Measurements from ENCODE around the gene SUCO. TPM values are rescaled to one million over a fixed set of nuclear protein-coding genes. Genes with fewer than 3 reads are reported as not detected.

The SUCO gene
- polyA plus RNA-seq, 1 of the 3 experiments (the other 2 are of a cell fraction) = 5.4 TPM

- CTCF ChIA-PET = interaction anchor here (2.5 kb wide), 1 partner anchor 30 kb away, joined by 8 read pairs; no protein-coding TSS in a partner anchor
- POLR2A ChIA-PET = no interaction called here
Measured at GRCh38 chr1:172640111-172640510, 107.2 kb downstream of the SUCO start.

GRCh38 chr1:172641492-172641891, 108.5 kb downstream of the SUCO start:
- ChIA-PET POLR2A (no interaction called here), CTCF (interaction anchor here (2.5 kb wide), 1 partner anchor 31 kb away, joined by 8 read pairs; no protein-coding TSS in a partner anchor)
- H3K27me3 ChIP-seq (ENCODE audit: insufficient read depth) = no peaks in the 10 kb centered on the region
- TF ChIP-seq YY1 (IDR thresholded peaks at IDR 0.05; ENCODE audit: low read depth) = no peak
- TF ChIP-seq TEAD4 (IDR thresholded peaks at IDR 0.05; ENCODE audit: borderline replicate concordance, insufficient read depth) = no peak
- no peak for TF ChIP-seq GATA2 (CRISPR knock-in tag; IDR thresholded peaks at IDR 0.05)
- TF ChIP-seq MXI1 (IDR thresholded peaks at IDR 0.05; ENCODE audit: low read depth, low read length) = no peak
- TF ChIP-seq CHD2 (IDR thresholded peaks at IDR 0.05; ENCODE audit: low read length, partially characterized antibody) = no peak
- no peak for TF ChIP-seq REST (IDR thresholded peaks at IDR 0.05; ENCODE audit: low read depth, low read length)
- no peak for TF ChIP-seq NFIC (IDR thresholded peaks at IDR 0.05; ENCODE audit: borderline replicate concordance)
- no peak for TF ChIP-seq EZH2phosphoT487 (IDR thresholded peaks at IDR 0.05; ENCODE audit: borderline replicate concordance, low read depth)
- no peak for TF ChIP-seq PBX3 (IDR thresholded peaks at IDR 0.05)
- TF ChIP-seq IRF3 (IDR thresholded peaks at IDR 0.05; ENCODE audit: low read depth, low read length) = no peak
- no peak for TF ChIP-seq FOXM1 (IDR thresholded peaks at IDR 0.05; ENCODE audit: low read depth)
- no peak for TF ChIP-seq USF2 (IDR thresholded peaks at IDR 0.05; ENCODE audit: borderline replicate concordance, low read depth, low read length)
- no peak for TF ChIP-seq USF1 (IDR thresholded peaks at IDR 0.05; ENCODE audit: borderline replicate concordance, low read depth)
- no peak for TF ChIP-seq MEF2A (IDR thresholded peaks at IDR 0.05; ENCODE audit: borderline replicate concordance, low read depth)
- no peak for TF ChIP-seq CTCF (IDR thresholded peaks at IDR 0.05)
- no peak overlapping the region for H3K9ac ChIP-seq
- WGBS (ENCODE audit: low lambda C conversion rate) = 90% methylated on average over 5 of the region's 5 CpGs
- DNase-seq = no peak
- no peak overlapping the region for H3K4me2 ChIP-seq
- H3K4me1 ChIP-seq (ENCODE audit: control insufficient read depth in 1 of 2, insufficient read depth in 2 of 2, low read depth in 1 of 2, low read length in 1 of 2) = peaks cover 17 to 26% of the 10 kb centered on the region in 2 experiments; a peak in 3 of 4 replicates
- H3K4me3 ChIP-seq (ENCODE audit: low read depth in 2 of 2, low read length in 1 of 2) = no peak overlapping the region
- H3K27ac ChIP-seq (ENCODE audit: low read depth in 2 of 2, low read length in 1 of 2) = no peak overlapping the region
- peaks cover 33% of the 10 kb centered on the region for H3F3A ChIP-seq (replicated peaks; ENCODE audit: insufficient read depth)
- no peaks in the 10 kb centered on the region for H4K20me1 ChIP-seq (ENCODE audit: insufficient read depth)
- H3K9me3 ChIP-seq = no peaks in the 10 kb centered on the region
- H3K36me3 ChIP-seq (replicated peaks in 1 of 2; ENCODE audit: control insufficient read depth in 1 of 2, insufficient read depth in 2 of 2, low read length in 1 of 2) = no peaks in the 10 kb centered on the region
- no peaks in the 10 kb centered on the region for H3K9me2 ChIP-seq
- no peaks in the 10 kb centered on the region for H3K79me2 ChIP-seq (ENCODE audit: insufficient read depth)
- H2AFZ ChIP-seq (ENCODE audit: low read depth) = no peak overlapping the region

More at GRCh38 chr1:172640111-172640510, 107.2 kb downstream of the SUCO start:
- Histone ChIP-seq H3K9me2 (no peaks in the 10 kb centered on the region), H3K79me2 (ENCODE audit: insufficient read depth) (no peaks in the 10 kb centered on the region), H3K27ac (ENCODE audit: low read depth in 2 of 2, low read length in 1 of 2) (peak overlapping the region; percentile 89; a peak in 3 of 4 replicates), H3K4me2 (peak overlapping the region; percentile 50; the same call in 1 of the 2 replicates), H3K4me3 (ENCODE audit: low read depth in 2 of 2, low read length in 1 of 2) (no peak overlapping the region), H3K27me3 (ENCODE audit: insufficient read depth) (no peaks in the 10 kb centered on the region), H3F3A (replicated peaks; ENCODE audit: insufficient read depth) (peaks cover 33% of the 10 kb centered on the region), H3K4me1 (ENCODE audit: control insufficient read depth in 1 of 2, insufficient read depth in 2 of 2, low read depth in 1 of 2, low read length in 1 of 2) (peaks cover 17 to 26% of the 10 kb centered on the region in 2 experiments; a peak in 3 of 4 replicates), H3K9me3 (no peaks in the 10 kb centered on the region), H3K9ac (peak overlapping the region; percentile 66; the same call in 1 of the 2 replicates), H3K36me3 (replicated peaks in 1 of 2; ENCODE audit: control insufficient read depth in 1 of 2, insufficient read depth in 2 of 2, low read length in 1 of 2) (no peaks in the 10 kb centered on the region), H4K20me1 (ENCODE audit: insufficient read depth) (no peaks in the 10 kb centered on the region), H2AFZ (ENCODE audit: low read depth) (peak overlapping the region; percentile 63; the same call in 1 of the 2 replicates)
- 94% methylated on average over 8 of the region's 8 CpGs for WGBS (ENCODE audit: low lambda C conversion rate)
- DNase-seq = no peak
- TF ChIP-seq YY1 (IDR thresholded peaks at IDR 0.05; ENCODE audit: low read depth) (no peak), CHD2 (IDR thresholded peaks at IDR 0.05; ENCODE audit: low read length, partially characterized antibody) (no peak)

Data from SK-N-SH (cell line).